Choroid plexus epithelial cell (primary cell): ENCODE measurements around the gene ANXA11.

Experiments used
- DNase-seq: peaks from one replicate; pipeline ENCODE4 v3.0.0-alpha.2; 2010; ENCODE audit warnings: low read depth
- H3K4me3 ChIP-seq: 2 replicates; pipeline ENCODE4 v1.5.1; 2011; ENCODE audit warnings: low read depth, mild to moderate bottlenecking, control low read depth, low read length, moderate library complexity
- CTCF ChIP-seq: conservative IDR thresholded peaks from 2 replicates; pipeline ENCODE4 v1.5.1; 2011; ENCODE audit warnings: low read depth, mild to moderate bottlenecking, control low read depth, inconsistent platforms, low read length, moderate library complexity

Gene ANXA11

GRCh38 chr10:80176526-80176925 lies 28.8 kb downstream of the ANXA11 start:
- DNase-seq = no peak
- TF ChIP-seq CTCF = no peak
- no peak overlapping the region for H3K4me3 ChIP-seq

- no peak overlapping the region for H3K4me3 ChIP-seq
- TF ChIP-seq CTCF = no peak
- no peak for DNase-seq
Measured at GRCh38 chr10:80174641-80175395, 30.5 kb downstream of the ANXA11 start.

- DNase-seq = no peak
- no peak for TF ChIP-seq CTCF
Measured at GRCh38 chr10:80173466-80173865, 31.9 kb downstream of the ANXA11 start.

GRCh38 chr10:80172896-80173295 lies 32.4 kb downstream of the ANXA11 start:
- H3K4me3 ChIP-seq = no peak overlapping the region
- no peak for TF ChIP-seq CTCF
- DNase-seq = no peak

More at GRCh38 chr10:80173466-80173865, 31.9 kb downstream of the ANXA11 start:
- no peak overlapping the region for H3K4me3 ChIP-seq

GRCh38 chr10:80171248-80171660 lies 34.1 kb downstream of the ANXA11 start:
- TF ChIP-seq CTCF = no peak
- H3K4me3 ChIP-seq = no peak overlapping the region
- no peak for DNase-seq

- H3K4me3 ChIP-seq = no peak overlapping the region
- DNase-seq = no peak
- no peak for TF ChIP-seq CTCF
Measured at GRCh38 chr10:80170641-80171040, 34.7 kb downstream of the ANXA11 start.

GRCh38 chr10:80170026-80170425 lies 35.3 kb downstream of the ANXA11 start:
- no peak for DNase-seq
- no peak overlapping the region for H3K4me3 ChIP-seq
- no peak for TF ChIP-seq CTCF
